Loucy (cell line): ENCODE data around the gene TGM2.

Source experiments
- CTCF ChIP-seq: fragments of 200-600 bp; sonication (generic); conservative IDR thresholded peaks from 2 replicates; pipeline ENCODE4 v1.5.1; 2014; ENCODE audit warnings: mild to moderate bottlenecking, antibody characterized with exemption, low read length
- EZH2phosphoT487 ChIP-seq: fragments of 200-600 bp; IDR thresholded peaks from 2 replicates; pipeline ENCODE4 v1.6.1; 2018; ENCODE audit warnings: antibody characterized with exemption, mild to moderate bottlenecking, moderate library complexity, borderline replicate concordance

- TF ChIP-seq CTCF (no peak), EZH2phosphoT487 (no peak)
Measured at GRCh38 chr20:38114353-38114791, 50.7 kb downstream of the TGM2 start.
